Kidney (tissue), 14 donors: ENCODE results near the gene PCK2. TPM values are rescaled to one million over a fixed set of nuclear protein-coding genes. Genes with fewer than 3 reads are reported as not detected.

Source experiments
- DNase-seq, 5 donors: peaks; one replicate each; pipeline ENCODE4 v3.0.0-alpha.2; 2013 to 2020
- FAIRE-seq: peaks from 2 replicates; lab custom pipeline; 2012; peaks lifted over from hg19 to GRCh38; lab: Jason Lieb, UNC
- H3K27ac ChIP-seq, 2 donors: one replicate each; pipeline ENCODE4 v1.7.0; 2013; ENCODE audit warnings: low read depth in 2 of 2, low read length in 2 of 2, inconsistent platforms in 1 of 2
- H3K27me3 ChIP-seq: one replicate; pipeline ENCODE4 v1.7.1; 2013; ENCODE audit warnings: low read length, inconsistent platforms; ENCODE audit not compliant: control insufficient read depth, insufficient read depth
- H3K36me3 ChIP-seq, 3 donors: one replicate each; pipeline versions ENCODE4 v1.7.0 to v1.7.1; 2013; ENCODE audit warnings: low read length in 3 of 3, control low read depth in 1 of 3, inconsistent platforms in 1 of 3; ENCODE audit not compliant: insufficient read depth in 3 of 3, control insufficient read depth in 2 of 3
- H3K4me1 ChIP-seq, 3 donors: one replicate each; pipeline versions ENCODE4 v1.7.0 to v1.7.1; 2013; ENCODE audit warnings: low read length in 3 of 3, inconsistent platforms in 1 of 3, low read depth in 1 of 3; ENCODE audit not compliant: control insufficient read depth in 2 of 3, insufficient read depth in 2 of 3
- H3K4me3 ChIP-seq, 3 donors: one replicate each; pipeline versions ENCODE4 v1.7.0 to v1.8.1; 2013; ENCODE audit warnings: low read length in 3 of 3, control low read depth in 1 of 3, inconsistent platforms in 1 of 3
- H3K9ac ChIP-seq, 3 donors: one replicate each; pipeline versions ENCODE4 v1.7.0 to v1.7.1; 2013; ENCODE audit warnings: low read length in 3 of 3, control low read depth in 1 of 3, inconsistent platforms in 1 of 3
- H3K9me3 ChIP-seq, 3 donors: one replicate each; pipeline versions ENCODE4 v1.7.0 to v1.7.1; 2013; ENCODE audit warnings: low read length in 3 of 3, control low read depth in 1 of 3, inconsistent platforms in 1 of 3; ENCODE audit not compliant: control insufficient read depth in 2 of 3, insufficient read depth in 1 of 3
- CTCF ChIP-seq: IDR thresholded peaks from 3 replicates; pipeline ENCODE4 v1.5.1; 2012; ENCODE audit warnings: mild to moderate bottlenecking, moderate library complexity, borderline replicate concordance; ENCODE audit not compliant: insufficient read depth; ENCODE audit errors: extremely low read depth
- intact Hi-C: fragments of 100-400 bp; cut with DNase I; formaldehyde crosslinking; loops from one replicate; pipeline ENCODE4 v1.11.1; 2022
- polyA plus RNA-seq: library from polyadenylated mRNA; stranded (reverse); fragments of 350-450 nt; fragmentation: Illumina TruSeq; extraction: RNeasy Lipid Tissue Mini Kit (QIAGEN cat#74804); gene quantifications from one replicate; pipeline ENCODE4 v1.2.3, GENCODE V29; 2014; ENCODE audit warnings: low read depth, low replicate concordance; ENCODE audit not compliant: insufficient read depth
- total RNA-seq: library from RNA; stranded (reverse); fragmentation: NEBNext Ultra II Directional; extraction: Animal tissue kit (Norgen Biotek cat#: 25700); gene quantifications from one replicate; pipeline ENCODE4 v1.2.1, GENCODE V29; 2021
- donor health status: control.
- donor health status: control.
- donor health status: control.
- donor health status: control.
- donor health status: control.
- donor health status: DM: yes; HTN: yes; CAD: no.
- donor health status: Normal renal cell carcinoma (clear cell type).

Gene PCK2
- total and polyA plus RNA-seq, 2 donors from 2014 or later: 36.1 to 140 TPM

DNA sequence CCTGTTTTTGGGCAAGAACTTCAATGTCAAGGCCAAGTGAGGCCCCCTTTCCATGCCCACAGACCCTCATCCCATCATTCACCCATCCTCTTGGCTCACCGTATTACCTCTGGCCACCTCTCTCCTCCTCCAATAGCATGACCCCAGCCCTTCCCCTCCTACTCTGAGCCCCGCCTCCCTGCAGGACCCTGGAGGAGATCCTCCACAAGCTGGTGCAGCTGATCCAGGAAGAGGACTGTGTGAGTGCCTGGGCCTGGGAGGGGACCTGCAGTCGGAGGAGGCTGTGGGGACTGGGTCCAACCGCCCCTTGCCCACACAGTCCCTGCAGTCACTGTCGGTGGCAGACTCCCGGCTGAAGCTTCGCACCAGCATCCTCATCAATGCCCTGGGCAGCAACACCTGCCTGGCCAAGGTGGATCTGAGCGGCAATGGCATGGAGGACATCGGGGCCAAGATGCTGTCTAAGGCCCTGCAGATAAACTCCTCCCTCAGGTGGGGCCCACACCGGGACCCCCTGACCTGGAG lies 35.1 kb upstream of the PCK2 start:
- Histone ChIP-seq H3K4me1 (peaks cover 0 to 26% (median 14%) of the 10 kb centered on the region in 3 donors), H3K27me3 (no peaks in the 10 kb centered on the region), H3K4me3 (no peak overlapping the region), H3K36me3 (no peaks in the 10 kb centered on the region), H3K9ac (no peak overlapping the region), H3K27ac (no peak overlapping the region), H3K9me3 (no peaks in the 10 kb centered on the region)
- no peak for TF ChIP-seq CTCF
- FAIRE-seq (no peak), DNase-seq (peak in 1 of 5 donors; percentile 52)
- intact Hi-C loops: no loop called here

DNA sequence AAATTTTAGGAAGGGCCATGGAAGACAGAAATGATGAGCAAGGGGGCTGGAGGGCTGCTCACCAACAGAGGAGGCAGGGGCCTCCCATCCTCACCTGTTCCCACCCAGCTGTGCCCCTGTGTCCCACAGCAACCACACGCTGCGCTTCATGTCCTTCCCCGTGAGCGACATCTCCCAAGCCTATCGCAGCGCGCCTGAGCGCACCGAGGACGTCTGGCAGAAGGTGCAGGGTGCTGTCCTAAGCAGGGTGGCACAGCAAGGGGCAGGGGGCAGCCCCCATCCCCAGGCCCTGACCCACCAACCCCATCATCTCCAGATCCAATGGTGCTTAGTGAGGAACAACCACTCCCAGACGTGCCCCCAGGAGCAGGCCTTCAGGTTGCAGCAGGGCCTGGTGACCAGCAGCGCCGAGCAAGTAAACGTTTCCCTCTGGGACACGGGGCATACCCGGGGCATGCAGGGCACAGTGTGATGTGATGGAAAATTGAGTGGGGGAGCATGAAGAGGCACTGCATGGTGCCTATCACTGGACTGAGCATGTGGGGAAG lies 34.2 kb upstream of the PCK2 start:
- Histone ChIP-seq H3K4me3 (no peak overlapping the region), H3K9ac (no peak overlapping the region), H3K36me3 (no peaks in the 10 kb centered on the region), H3K27me3 (no peaks in the 10 kb centered on the region), H3K4me1 (peaks cover 0 to 26% (median 14%) of the 10 kb centered on the region in 3 donors), H3K9me3 (no peaks in the 10 kb centered on the region), H3K27ac (no peak overlapping the region)
- FAIRE-seq (no peak), DNase-seq (peak in 1 of 5 donors; percentile 48)
- TF ChIP-seq CTCF: no peak
- intact Hi-C loops: no loop called here

DNA sequence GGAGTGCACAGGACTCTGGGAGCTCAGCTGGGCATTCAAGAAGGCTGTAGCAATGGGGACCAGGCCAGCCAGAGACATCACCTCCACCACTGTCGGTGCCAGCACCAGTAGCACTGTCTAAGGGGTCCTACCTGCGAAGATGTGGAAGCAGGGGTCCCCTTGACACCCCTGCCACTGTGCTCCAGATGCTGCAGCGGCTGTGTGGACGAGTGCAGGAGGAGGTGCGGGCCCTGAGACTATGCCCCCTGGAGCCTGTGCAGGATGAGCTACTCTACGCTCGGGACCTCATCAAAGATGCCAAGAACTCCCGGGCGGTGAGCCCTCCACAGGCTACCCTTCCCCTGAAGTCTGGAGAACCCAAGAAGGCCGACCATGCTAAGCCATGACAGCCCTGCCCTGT lies 33.7 kb upstream of the PCK2 start:
- Histone ChIP-seq H3K27ac (no peak overlapping the region), H3K9ac (no peak overlapping the region), H3K36me3 (no peaks in the 10 kb centered on the region), H3K9me3 (no peaks in the 10 kb centered on the region), H3K4me3 (no peak overlapping the region), H3K4me1 (peaks cover 0 to 26% (median 14%) of the 10 kb centered on the region in 3 donors), H3K27me3 (no peaks in the 10 kb centered on the region)
- FAIRE-seq (no peak), DNase-seq (peak in 1 of 5 donors; percentile 46)
- no peak for TF ChIP-seq CTCF
- intact Hi-C loops: no loop called here
